GM18873 (cell line): ENCODE measurements around the gene NANOS2.
A peak's percentile ranks its signal among the peaks of the same experiment; 100 is the strongest.

Experiments used
- ATAC-seq: cut with Tn5 transposase; IDR thresholded peaks from one replicate; pipeline ENCODE4 v1.9.1; 2021; ENCODE audit warnings: mild to moderate bottlenecking, moderate library complexity, moderate number of reproducible peaks; ENCODE audit not compliant: unreplicated experiment, low FRiP score

The NANOS2 gene

GRCh38 chr19:45931055-45931454 is 16.5 kb upstream of the NANOS2 start:
- no peak for ATAC-seq

DNA sequence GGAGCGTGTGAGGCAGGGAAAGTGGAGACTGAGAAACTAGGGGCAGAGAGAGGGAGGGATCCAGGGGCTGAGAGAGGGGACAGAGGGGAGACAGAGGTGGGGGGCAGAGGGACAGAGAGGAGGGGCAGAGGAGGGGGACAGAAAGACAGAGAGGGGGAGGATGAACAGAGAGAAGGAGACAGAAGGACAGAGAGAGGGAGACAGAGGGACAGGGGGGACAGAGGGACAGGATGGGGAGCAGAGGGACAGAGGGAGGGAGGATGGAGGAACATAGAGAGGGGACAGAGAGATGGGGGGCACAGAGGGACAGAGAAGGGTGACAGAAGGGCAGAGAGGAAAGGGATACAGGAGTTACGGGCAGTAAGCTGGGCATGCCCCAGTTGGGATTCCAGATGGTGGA is 14.7 kb upstream of the NANOS2 start:
- no peak for ATAC-seq

DNA sequence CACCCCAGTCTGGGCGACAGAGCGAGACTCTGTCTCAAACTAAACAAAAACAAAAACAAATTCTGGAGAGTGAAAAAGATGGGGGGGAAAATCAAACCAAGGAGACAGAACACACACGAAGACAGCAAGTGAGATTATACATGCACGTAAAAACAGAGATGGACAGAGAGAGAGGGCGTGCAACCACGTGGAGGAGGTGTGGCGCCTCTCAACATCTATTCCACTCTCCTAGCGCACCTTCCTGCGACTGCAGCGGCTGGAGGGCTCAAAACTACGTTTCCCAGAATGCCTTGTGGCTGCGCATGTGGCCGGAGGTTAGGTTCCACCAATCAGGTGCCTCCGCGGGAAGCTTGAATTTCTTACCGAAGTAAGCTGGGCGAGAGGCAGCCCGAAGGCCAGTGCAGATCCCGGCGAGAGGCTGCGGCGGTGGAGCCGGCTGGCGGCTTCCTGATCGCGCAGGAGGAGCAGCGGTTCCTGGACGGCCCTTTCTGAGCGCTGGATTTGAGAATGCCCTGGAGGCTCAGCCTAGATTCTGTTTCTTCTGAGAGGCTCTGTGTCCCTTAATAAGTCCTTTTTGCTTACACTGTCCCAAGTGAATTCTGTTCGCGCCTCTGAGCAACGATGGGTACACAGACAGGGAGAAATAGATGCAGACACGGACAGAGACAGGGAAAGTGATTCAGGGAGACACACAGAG is 13.1 kb upstream of the NANOS2 start:
- ATAC-seq = no peak

- ATAC-seq = no peak
These were observed 10.4 kb upstream of the NANOS2 start for GRCh38 chr19:45924891-45925447.

- ATAC-seq = no peak
These were observed 7.7 kb upstream of the NANOS2 start for GRCh38 chr19:45922281-45922680.

GRCh38 chr19:45920458-45920857 is 5.9 kb upstream of the NANOS2 start:
- ATAC-seq = no peak

DNA sequence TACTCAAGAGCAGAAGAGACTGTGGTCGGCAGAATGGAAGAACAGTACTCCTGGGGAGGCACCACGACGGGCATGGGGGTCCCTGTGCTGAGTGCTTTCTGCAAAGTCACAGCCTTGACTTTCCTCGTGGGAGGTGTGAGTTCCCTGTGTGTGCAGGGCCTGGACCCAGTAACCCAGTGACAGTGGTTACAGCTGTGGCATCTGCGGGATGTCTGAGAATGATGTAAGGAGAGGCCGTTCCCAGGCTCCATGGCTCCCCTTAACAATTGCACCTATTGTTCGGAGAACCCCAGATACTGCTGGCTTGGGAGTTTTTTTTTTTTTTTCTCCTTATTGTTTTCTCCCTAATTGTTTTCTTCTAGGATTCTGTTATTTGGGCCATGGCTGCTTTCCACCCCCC is 5.1 kb upstream of the NANOS2 start:
- no peak for ATAC-seq

- no peak for ATAC-seq
These were observed 4.1 kb upstream of the NANOS2 start for GRCh38 chr19:45918721-45919120.

GRCh38 chr19:45917421-45918091 is 3.0 kb upstream of the NANOS2 start:
- ATAC-seq = no peak

DNA sequence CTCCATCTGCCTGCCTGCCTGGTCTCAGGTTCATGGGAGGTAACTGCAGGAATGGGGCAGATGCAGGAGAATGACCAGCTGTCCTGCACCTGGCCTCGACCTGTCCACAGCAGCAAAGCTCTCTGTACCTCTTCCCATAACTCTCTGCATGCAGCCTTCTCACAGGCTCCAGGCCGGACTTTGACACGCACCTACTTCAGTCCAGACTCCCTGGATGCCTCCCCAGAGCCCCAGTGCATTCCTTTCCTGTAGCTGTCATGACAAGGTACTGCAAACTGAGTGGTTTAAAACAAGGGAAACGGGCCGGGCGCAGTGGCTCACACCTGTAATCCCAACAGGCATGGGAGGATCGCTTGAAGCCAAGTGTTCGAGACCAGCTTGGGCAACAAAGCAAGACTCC is 3.3 kb downstream of the NANOS2 start:
- no peak for ATAC-seq

DNA sequence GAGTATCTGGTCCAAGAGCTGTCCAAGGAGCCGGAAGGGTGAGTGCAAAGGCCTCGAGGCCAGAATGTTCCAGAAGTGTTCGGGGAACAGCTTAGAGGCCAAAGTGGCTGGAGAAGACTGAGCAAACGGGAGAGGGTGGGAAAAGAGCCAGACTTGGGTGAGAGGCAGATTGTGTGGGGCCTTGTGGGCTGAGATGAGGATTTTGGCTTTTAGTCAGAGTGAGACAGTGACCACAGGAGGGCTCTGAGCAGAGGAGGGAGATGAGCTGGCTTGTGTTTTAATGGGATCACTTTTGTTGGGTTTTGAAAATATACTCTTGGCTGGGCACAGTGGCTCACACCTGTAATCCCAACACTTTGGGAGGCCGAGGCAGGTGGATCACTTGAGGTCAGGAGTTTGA is 5.6 kb downstream of the NANOS2 start:
- ATAC-seq = no peak

DNA sequence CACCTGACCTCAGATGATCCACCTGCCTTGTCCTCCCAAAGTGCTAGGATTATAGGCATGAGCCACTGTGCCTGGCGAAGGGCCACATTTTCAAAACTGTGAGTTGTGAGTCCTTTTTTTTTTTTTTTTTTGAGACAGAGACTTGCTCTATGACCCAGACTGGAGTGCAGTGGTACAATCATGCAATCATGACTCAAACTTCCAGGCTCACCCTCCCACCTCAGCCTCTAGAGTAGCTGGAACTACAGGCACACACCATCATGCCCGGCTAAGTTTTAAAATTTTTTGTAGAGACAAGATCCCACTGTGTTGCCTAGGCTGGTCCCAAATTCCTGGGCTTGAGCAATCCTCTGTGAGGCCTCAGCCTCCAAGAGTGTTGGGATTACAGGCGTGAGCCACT is 8.4 kb downstream of the NANOS2 start:
- no peak for ATAC-seq

GRCh38 chr19:45905011-45905410 is 9.6 kb downstream of the NANOS2 start:
- ATAC-seq = no peak

DNA sequence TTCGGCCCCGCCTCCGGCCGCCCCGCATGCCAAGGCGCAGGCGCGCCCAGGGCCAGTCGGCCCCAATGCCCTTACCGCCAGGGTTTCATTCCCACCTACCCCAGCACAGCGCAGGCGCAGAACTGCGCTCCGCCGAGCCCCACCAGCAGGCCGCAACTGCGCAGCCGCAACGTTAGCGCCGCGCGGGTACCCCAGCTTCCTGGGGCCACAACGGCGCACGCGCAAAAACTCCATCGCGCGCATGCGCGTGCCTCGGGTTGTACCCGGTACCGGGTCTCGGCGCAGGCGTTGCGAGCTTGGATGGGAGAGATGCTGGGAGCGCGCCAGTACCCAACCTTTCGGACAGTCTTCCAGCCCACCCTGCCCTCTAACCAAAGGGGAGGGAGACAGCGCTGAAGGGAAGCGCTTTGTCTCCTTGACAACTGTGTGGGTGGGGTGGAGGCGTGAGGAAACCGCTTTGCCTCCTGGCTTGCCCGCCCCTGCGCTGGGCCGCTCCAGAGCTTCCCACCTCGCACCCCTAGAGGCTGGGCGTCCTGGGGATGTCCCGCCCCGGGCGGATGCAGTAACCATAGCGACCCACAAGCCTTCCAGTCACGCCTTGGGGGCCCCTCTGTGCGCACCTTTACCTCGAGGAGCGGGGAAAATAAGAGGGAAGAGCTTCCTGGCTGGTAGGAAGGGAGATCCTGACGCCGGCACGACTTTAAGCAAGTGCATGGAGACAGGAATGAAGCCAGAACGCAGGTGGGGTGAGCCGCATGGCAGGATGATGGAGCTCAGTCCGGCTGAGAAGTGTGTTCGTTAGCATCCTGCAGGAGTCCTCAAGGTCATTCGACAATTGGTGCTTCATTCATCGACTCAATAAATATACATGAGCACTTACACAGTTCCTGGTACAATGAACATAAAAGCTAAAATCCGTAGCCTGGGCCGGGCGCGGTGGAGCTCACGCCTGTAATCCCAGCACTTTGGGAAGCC is 11.6 kb downstream of the NANOS2 start:
- peak; percentile 88 for ATAC-seq

DNA sequence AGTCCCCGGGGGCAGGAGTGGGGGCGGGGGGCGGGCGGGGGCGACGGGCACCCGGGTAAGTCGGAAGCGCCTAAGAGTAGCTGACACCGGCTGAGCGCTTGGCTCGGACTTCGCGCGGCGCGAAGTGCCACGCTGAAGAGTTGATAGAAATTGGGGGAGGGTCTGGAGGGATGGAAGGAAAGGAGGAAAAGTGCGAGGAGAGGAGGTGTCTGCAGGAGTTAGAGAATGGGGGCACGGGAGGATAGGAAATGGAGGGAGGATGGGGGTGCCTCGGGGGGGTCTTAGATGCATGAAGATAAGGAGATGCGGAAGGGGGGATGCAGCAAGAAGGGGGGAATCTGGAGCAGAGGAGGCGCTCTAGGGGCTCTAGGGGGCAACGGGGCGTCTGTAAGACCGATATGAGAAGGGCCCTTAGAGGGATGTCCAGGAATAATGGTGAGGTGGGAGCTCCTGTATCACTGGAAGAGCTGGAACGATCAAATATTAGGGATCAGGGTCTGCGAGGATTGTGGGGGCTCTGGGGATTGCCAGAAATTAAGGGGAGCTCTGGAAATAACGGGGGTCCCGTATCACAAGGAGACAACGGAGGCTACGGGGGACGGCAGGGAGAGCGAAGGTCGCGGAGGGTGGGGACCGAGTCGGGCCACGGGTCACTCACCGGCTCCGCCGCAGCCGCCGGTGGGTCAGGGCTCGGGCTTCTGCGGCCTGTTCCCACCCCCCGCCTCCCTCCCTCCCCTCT is 12.5 kb downstream of the NANOS2 start, which contains the start of gene MYPOP:
MYPOP (minus strand) TSS at position 702 of the 739 bp plus-strand sequence. CDS start 840 bp downstream, outside the sequence.
- ATAC-seq = no peak

- ATAC-seq = no peak
These were observed 13.1 kb downstream of the NANOS2 start for GRCh38 chr19:45901432-45901911.

GRCh38 chr19:45900738-45901431 is 13.7 kb downstream of the NANOS2 start:
- no peak for ATAC-seq

GRCh38 chr19:45899919-45900589 is 14.5 kb downstream of the NANOS2 start:
- ATAC-seq = no peak

GRCh38 chr19:45899253-45899652 is 15.3 kb downstream of the NANOS2 start:
- no peak for ATAC-seq
